Measurements from ENCODE around the gene SLC5A2.

- TF ChIP-seq CTCF (IDR thresholded peaks at IDR 0.05; ENCODE audit: borderline replicate concordance, extremely low read depth, low read length, poor library complexity, severe bottlenecking) (no peak), EZH2 (IDR thresholded peaks at IDR 0.05; ENCODE audit: borderline replicate concordance, low read depth, low read length, severe bottlenecking) (no peak)
Measured at GRCh38 chr16:31471875-31472708, 10.8 kb upstream of the SLC5A2 start, which contains the start of gene TGFB1I1.

All from DND-41 (cell line).